Head of caudate nucleus (tissue), 42 donors: ENCODE results near the gene ERICH3.

Source experiments
- DNase-seq, 42 donors: peaks; one replicate each; pipeline versions ENCODE4 v3.0.0 to v3.0.0-alpha.2; 2020 to 2021; ENCODE audit warnings: mixed read lengths in 7 of 42
- intact Hi-C: fragments of 100-400 bp; cut with DNase I; formaldehyde crosslinking; loops from one replicate; pipeline ENCODE4 v1.15.0; 2022

The ERICH3 gene, protein sequence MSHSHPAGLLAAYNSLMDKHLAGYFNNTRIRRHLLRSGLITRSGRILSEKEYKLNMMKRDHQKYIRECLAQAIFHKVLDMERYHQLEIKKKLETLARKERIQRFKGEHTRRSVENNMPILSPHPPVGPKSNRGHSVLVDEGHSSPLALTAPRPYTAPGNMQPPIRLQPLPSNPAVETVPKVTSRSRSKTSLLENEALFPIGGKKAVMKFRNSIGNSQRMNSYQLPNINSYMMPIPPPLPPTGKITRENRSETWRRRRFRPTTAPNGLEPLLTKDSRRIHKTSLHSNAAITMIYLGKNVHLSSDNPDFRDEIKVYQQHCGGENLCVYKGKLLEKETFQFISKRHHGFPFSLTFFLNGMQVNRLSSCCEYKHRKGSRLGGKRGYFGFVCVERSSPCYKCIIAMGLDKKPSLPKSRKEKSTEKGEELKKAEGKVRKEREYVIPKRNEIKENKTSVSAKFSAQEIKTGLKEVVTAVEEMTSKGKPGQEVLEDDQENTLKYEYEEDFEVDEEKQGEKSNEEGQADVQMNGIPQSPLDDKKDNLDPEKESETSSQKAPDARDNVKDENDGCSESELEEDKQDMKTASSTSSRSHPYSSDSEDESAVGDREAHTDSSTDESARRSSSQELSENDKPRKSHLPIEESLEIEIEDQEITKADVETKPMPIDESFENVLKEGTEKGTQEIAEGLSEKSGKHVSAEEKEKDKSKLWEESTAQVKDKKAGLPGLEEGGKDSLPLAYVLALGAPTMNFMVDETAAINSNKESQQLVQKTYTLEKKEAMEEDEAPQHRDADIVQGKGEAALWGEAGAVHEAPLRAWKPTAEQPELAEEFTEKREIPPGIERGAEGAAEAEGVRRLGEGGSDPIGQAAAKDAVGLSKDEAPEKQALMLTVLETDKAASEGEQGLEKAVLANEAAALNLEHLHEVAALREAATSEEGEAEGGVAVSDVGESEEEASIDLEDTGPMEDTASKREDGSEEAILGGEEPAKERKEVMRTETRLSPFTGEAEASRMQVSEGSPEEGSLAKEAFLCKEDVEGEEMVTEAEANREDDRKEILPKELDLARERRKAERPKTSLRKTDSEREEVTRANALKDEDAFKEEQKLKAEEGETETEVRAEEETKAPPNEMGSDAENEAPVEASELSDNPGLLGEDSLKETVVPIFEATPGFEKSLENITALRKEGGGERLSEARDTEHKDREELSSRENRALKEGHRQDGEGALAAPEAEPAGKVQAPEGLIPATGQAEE (N-terminal part only)

DNA sequence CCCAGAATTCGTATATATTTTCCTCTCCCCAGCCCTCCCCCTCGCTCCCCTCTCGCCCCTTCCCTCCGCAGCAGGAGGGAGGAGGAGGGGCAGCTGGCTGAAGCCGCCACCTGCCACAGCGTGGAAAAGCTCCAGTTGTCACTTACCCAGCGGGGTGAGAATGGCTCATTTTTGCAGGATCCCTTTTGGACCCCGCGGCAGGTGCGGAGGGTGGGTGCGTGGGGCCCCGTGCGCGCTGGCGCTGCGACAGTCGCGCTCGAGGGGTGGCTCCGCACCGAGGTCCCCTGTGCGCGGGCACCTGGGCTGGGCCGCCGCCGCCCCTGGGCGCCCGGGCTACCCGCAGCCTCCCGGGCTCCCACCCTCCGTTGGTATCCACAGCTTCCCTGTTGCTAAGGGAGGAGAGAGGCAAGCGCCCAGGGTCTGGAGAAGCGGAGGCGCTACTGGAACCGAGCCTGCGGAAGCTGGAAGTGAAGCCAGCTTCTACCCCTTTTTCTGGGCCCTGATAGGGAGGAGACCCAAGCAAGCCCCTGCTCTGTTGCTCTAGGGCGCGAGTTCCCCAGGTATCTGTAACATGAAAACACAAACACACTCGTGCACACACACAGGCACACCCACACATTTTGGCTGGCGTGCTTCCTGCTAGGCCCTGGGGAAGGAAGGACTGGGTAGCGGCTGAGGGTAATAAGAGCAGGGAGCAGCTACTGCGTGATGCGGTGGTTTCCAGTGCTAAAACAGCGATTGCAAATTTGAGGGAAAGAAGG lies at the start of gene ERICH3:
Gene ERICH3, minus strand, starts transcription at position 442 of the 761 bp plus-strand sequence. Its CDS starts 273 bp downstream, at position 169.
- intact Hi-C loops, result no loop called here
- DNase-seq, result peak in 41 of 42 donors; percentile 11 to 74 (median 46)

- no peak for DNase-seq
- intact Hi-C loops, result no loop called here
These were observed 44.0 kb upstream of the ERICH3 start for GRCh38 chr1:74717626-74718025.

GRCh38 chr1:74716822-74717221 lies 43.2 kb upstream of the ERICH3 start:
- DNase-seq, result no peak
- intact Hi-C loops, result no loop called here

DNA sequence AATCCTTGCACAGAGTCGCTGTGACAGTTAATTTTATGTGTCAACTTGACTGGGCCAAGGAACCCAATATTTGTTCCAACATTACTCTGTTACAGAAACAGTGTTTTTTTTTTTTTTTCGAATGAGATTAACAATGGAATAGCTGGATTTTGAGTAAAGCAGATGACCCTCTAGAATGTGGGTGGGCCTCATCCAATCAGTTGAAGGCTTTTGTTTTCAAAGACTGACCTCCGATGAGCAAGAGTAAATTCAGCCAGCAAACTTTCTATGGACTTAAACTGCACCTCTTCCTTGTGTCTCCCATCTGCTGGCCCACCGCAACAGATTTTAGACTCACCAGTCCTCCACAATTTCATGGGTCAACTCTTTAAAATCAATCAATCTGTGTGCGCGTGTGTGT lies 42.2 kb upstream of the ERICH3 start:
- intact Hi-C loops, result no loop called here
- DNase-seq, result no peak

GRCh38 chr1:74715236-74715502 lies 41.6 kb upstream of the ERICH3 start:
- DNase-seq, result no peak
- intact Hi-C loops, result no loop called here

- no peak for DNase-seq
These were observed 41.0 kb upstream of the ERICH3 start for GRCh38 chr1:74714429-74715235.

GRCh38 chr1:74713849-74714248 lies 40.3 kb upstream of the ERICH3 start:
- no peak for DNase-seq

More at GRCh38 chr1:74714429-74715235, 41.0 kb upstream of the ERICH3 start:
- intact Hi-C loops, result no loop called here

GRCh38 chr1:74712881-74713280 lies 39.3 kb upstream of the ERICH3 start:
- no peak for DNase-seq
- intact Hi-C loops, result no loop called here

More at GRCh38 chr1:74713849-74714248, 40.3 kb upstream of the ERICH3 start:
- intact Hi-C loops, result no loop called here

DNA sequence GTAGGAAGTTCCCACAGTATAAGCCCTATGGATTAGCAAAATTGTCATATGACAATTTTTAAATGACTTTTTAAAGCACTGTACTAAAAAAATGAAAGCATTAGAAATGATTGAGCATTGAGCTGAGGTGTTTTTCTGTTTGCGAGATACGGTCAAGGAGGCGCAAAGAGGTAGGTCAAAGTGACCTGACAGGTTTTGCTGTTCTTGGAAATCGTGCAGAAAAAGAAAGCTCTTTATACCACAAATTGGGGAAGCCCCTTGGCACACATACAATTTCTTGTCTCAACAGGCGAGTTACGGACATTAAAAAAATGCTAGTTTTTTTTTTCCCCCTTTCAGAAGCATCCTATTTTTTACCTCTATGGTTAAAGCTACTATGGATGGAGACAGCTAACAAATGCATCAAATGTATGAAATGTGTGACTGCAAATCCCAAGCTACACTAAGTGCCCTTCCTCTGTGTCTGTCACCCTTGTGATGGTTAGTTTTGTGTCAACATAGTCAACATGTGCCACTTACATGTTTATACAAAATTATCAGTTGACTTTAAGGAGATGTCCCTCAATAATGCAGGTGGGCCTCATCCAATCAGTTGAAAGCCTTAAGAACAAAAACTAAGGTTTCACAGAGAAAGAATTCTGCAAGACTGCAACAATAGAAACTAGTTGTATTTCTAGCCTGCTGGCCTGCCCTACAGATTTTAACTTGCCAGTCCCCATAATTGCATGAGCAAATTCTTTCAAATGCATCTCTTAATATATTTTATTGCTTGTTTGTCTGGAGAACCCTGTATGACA lies 30.0 kb upstream of the ERICH3 start:
- no peak for DNase-seq
- intact Hi-C loops, result no loop called here

DNA sequence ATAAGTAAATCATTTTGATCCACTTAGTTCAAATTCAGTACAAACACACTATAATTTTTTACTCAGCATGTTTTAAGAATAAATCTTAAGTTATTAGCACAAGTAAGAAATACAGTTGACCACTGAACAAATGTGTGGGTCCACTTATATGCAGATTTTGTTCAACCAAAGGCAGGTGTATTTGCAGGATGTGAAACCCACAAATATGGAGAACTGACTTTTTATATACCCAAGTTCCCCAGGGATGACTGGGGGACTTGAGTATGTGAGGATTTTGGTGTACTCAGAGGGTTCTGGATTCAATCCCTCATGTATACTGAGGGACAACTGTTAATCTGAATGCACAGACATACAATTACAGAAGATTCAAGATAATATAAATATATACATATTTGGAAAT lies 25.7 kb upstream of the ERICH3 start:
- intact Hi-C loops, result no loop called here

DNA sequence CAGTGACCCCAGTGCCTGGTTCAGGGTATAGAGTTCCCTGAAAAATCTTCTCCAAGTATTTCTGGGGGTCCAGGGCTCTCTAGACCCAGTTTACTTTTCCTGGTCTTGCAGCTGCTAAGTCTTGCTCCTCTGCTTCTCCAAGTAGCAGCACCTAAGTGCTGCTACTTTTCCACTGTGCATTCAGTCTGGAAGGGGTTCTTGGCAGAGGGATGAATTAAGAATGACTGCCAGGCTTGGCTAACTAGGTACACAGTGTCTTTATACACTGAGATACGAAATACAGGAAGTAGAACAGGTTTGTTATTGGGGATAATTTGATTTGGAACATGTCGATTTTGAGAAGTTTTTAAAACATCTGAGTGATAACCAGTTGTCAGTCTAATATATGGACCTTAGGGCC lies 24.2 kb upstream of the ERICH3 start:
- intact Hi-C loops, result no loop called here
- DNase-seq, result no peak

More for the DNA sequence above, 25.7 kb upstream of the ERICH3 start:
- no peak for DNase-seq

DNA sequence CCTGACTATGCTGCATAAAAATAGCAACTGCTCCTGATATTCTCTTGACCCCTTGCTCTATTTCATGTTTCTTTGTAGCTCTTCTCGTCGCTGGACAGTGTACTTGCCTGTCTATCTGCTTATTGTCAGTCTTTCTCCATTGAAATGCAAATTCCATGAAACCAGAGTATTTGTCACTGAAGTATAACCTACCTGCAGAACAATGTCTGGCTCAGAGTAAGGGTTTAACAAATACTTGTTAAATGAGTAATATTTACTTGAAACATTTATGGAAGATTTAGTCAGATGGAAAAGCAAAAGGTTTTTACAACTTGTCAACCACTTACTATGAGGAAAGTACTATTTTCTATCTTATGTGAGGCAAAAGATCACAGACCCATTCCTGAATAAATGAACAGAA lies 19.9 kb upstream of the ERICH3 start:
- DNase-seq, result no peak
- intact Hi-C loops, result no loop called here

DNA sequence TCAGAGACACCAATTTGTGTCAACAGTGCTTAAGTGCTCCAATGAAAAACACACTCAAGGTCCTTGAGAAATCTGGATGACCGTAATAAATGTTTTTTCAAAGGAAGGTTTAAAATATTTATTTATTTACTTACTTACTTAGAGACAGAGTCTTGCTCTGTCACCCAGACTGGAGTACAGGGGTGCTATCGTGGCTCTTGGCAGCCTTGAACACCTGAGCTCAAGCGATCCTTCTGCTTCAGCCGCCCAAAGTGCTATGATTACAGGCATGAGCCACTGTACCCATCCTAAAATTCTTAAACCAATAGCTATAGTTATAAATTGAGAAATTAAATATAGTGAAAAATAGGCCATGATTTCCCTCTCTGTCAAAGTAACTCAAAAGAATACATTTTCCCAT lies 17.3 kb upstream of the ERICH3 start:
- no peak for DNase-seq
- intact Hi-C loops, result no loop called here

- no peak for DNase-seq
- intact Hi-C loops, result no loop called here
These were observed 16.7 kb upstream of the ERICH3 start for GRCh38 chr1:74690364-74690696.

DNA sequence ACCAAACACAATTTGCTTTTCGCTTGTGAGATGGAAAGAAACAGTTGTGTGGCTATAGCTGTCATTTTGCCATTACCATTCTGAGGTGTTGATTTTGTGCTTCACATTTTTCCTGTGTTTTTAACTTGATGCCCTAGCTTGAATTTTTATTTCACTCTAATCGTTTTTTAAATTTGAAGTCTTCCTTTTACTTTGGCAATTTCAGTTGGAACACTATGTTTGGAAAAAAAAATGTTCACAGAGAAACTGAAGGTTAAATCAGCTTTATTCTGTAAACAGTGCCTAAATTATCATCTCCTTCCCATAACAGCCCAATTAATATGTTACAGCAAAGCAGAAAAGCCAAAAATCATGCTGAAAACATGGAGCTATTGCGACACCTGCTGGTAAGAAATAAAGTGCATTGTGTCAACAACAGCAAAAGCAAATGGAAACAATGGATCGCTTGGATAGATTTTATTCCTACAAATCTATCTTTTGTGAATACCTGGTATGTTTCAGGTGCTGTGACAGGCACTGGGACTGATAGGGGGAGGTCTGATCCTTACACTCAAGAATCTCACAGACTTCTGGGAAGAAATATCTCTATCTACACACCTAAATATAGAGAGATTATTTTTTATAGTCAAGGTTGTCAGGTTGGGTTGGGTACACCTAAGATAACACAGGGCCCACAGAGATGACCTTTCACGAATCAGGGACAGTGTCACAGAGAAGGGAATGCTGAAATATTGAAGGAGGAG lies 16.2 kb upstream of the ERICH3 start:
- peak in 31 of 42 donors; percentile 8 to 87 (median 56) for DNase-seq
- intact Hi-C loops, result no loop called here

DNA sequence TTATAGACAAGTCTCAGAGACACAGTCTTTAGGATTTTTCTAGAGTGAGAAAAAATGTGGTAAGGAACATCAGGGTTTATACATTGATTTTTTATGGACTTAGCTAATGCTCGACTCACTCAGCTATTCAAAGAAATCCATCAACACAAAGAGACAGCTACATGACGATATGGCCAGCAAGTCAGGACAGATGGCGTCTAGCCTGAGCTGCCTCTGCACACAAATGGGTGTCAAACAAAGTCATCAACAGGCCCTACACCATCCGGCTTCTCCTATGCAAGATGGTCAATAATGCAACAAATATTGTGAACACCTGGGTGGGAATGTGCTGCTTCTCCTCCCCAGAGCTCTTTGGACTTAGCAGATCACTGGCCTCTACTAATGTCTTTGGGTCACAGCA lies 13.3 kb upstream of the ERICH3 start:
- intact Hi-C loops, result no loop called here
- no peak for DNase-seq

GRCh38 chr1:74684301-74684700 lies 10.7 kb upstream of the ERICH3 start:
- intact Hi-C loops, result no loop called here
- DNase-seq, result peak in 15 of 42 donors; percentile 9 to 67 (median 33)
